RWPE1 (cell line): ENCODE results near the gene ARHGEF3.

Experiments used
- CTCF ChIA-PET: fragments of 350-600 bp; sonication (Branson Sonifier 250); formaldehyde crosslinking; extraction: SDS; loops from one replicate; lab custom pipeline; 2021; lab: Yijun Ruan, JAX
- POLR2A ChIA-PET: fragments of 400-600 bp; formaldehyde crosslinking; extraction: SDS; loops from one replicate; lab custom pipeline; 2020; ENCODE audit warnings: antibody characterized with exemption; ENCODE audit not compliant: low non-redundant PET; lab: Yijun Ruan, JAX
- DNase-seq: peaks from one replicate; pipeline ENCODE4 v3.0.0; 2012; ENCODE audit warnings: low spot score
- H3K27ac ChIP-seq: fragments of 450-650 bp; 2 replicates; pipeline ENCODE4 v1.5.1; 2017
- CTCF ChIP-seq: fragments of 450-650 bp; conservative IDR thresholded peaks from 2 replicates; pipeline ENCODE4 v1.5.1; 2017; ENCODE audit warnings: low read depth, mild to moderate bottlenecking

Gene ARHGEF3

DNA sequence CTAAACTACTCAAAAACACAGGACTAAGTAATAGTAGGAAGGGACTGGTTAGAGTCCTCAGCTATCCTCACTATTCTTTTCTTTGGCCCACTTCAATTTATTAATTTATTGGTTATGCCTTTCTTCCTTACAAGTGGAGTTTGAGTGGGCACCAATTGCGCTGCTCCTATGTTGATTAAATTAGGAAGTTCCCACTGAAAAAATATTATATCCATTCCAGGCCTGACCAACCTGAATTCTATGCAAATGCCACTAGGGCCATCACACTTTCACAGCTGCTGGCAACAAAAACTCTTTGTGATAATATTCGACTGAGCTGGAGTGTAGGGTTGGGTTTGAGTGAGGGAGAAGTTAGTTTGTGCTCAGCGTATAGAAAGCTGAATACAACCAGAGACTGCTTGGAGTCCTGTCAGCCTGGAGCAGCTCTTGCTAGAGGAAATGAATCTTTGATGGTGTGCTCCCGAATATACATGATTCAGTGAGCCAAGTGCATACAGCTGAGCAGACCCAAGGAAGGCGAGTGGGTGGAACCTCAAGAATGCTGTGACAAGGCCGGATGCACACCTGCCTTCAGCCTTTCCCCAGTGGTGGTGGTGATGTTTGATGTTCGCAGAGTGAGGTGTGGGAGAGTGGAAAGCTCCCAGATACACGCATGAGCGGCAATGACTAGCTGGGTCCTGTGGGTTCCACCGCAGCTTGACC is 1.5 kb downstream of the ARHGEF3 start:
- POLR2A ChIA-PET, result no interaction called here
- TF ChIP-seq CTCF, result no peak
- peak overlapping the region; percentile 26; the same call in 1 of the 2 replicates for H3K27ac ChIP-seq
- DNase-seq, result peak; percentile 30
- CTCF ChIA-PET, result interaction anchor here (0.5 to 1.9 kb wide), 9 partner anchors 9 to 188 kb away, joined by 3 to 14 read pairs (median 3); no protein-coding TSS in a partner anchor

- peak; percentile 73 for TF ChIP-seq CTCF
- CTCF ChIA-PET, result interaction anchor here (0.5 to 1.9 kb wide), 7 partner anchors 11 to 135 kb away, joined by 3 to 14 read pairs (median 3); no protein-coding TSS in a partner anchor
- POLR2A ChIA-PET, result no interaction called here
- peak; percentile 30 for DNase-seq
- no peak overlapping the region for H3K27ac ChIP-seq
Measured at GRCh38 chr3:56799251-56799882, 2.4 kb downstream of the ARHGEF3 start.

DNA sequence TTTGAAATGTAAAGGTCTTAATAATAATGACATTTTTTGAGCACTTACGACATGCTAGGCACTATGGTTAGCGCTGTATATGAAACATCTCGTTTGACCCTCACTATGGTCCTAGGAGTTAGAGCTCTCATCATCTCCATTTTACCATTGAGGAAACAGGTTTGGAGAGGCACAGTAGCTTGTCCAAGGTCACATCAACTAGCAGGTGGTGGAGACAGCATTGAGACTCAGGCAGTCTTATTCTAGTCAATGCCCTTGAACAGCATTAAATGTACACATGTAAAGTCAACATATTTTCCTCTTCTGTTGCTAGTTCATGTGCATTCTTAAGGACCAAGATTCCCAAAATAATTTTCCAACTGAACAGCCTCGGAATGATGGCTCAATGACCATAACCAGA is 4.8 kb downstream of the ARHGEF3 start:
- DNase-seq, result no peak
- TF ChIP-seq CTCF, result no peak
- no peak overlapping the region for H3K27ac ChIP-seq
- POLR2A ChIA-PET, result no interaction called here
- CTCF ChIA-PET, result no interaction called here

DNA sequence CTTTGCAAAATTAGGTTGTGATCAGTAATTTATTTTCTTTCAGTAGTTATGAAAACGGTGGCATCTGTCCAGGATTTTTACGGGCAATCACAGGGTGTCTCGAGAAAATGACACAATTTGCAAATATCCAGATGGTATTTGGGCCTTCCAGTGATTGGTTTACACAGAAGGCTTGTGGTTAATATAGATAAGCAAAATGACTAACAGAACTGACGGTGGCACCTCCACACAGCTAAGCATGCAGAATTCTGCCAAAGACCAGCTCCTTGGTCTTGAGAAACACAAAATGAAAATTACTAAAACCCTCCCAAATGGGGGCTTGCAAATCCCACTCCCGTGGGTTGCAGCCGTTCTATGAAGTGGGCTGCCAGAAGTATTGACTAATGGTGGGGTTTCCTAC is 5.5 kb downstream of the ARHGEF3 start:
- DNase-seq, result no peak
- H3K27ac ChIP-seq, result no peak overlapping the region
- ChIA-PET CTCF (no interaction called here), POLR2A (no interaction called here)
- TF ChIP-seq CTCF, result no peak

- CTCF ChIA-PET, result no interaction called here
- POLR2A ChIA-PET, result no interaction called here
- no peak for DNase-seq
- no peak for TF ChIP-seq CTCF
- no peak overlapping the region for H3K27ac ChIP-seq
Measured at GRCh38 chr3:56795829-56796185, 5.9 kb downstream of the ARHGEF3 start.

DNA sequence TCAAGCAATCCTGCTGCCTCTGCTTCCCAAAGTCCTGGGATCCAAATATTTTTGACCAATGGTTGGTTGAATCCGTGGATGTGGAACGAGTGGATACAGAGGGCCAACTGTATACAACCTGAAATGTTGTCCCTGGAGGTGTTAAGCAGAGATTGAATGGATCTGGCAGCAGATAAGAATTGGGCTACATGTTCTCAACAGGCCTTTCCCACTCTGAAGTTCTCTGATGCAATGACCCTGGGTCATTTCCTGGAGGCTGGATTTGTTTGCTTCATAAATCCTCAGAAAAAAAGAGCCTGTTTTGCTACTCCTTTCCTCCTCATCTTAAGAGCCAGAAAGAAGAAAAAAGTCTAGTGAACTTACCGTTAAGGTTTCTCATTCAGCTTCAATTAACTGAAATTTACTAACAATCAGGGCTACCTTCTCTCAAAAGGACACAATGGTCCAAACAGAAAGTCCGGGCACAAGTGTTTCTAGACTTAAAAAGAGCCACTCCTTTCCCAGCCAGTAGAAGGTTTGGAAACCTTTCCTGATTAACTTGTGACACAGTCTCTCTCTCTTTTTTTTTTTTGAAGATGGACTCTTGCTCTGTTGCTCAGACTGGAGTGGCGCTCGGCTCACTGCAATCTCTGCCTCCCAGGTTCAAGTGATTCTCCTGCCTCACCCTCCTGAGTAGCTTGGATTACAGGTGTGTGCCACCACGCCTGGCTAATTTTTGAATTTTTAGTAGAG is 6.5 kb downstream of the ARHGEF3 start:
- ChIA-PET CTCF (no interaction called here), POLR2A (no interaction called here)
- no peak for TF ChIP-seq CTCF
- no peak for DNase-seq
- H3K27ac ChIP-seq, result no peak overlapping the region
